GM12878 (cell line): Measurements from ENCODE around the gene SIGLEC5. TPM values are rescaled to one million over a fixed set of nuclear protein-coding genes. Genes with fewer than 3 reads are reported as not detected.

Source experiments
- polyA plus RNA-seq, 11 experiments: library from polyadenylated mRNA; depleted of rRNA in 4 of 11; unstranded in 6 of 11; stranded (reverse) in 5 of 11; fragments of >200 nt; fragmentation: Nextera tagmentation in 4 of 11; fragmentation: Illumina TruSeq in 1 of 11; extraction: Ambion mirVana in 4 of 11; extraction: Trizol in 1 of 11; gene quantifications; 1 replicate in 1 of 11; 2 replicates in 10 of 11; pipeline versions ENCODE4 v1.2.1 to v1.2.3, GENCODE V29; 2011 to 2016; ENCODE audit warnings: inconsistent platforms in 2 of 11, missing spikeins in 2 of 11, low read depth in 1 of 11
- small RNA-seq: library from RNA; depleted of rRNA; stranded (forward); fragments of <200 nt; gene quantifications from one replicate; pipeline ENCODE3, GENCODE V24; 2014
- total RNA-seq, 4 experiments: library from RNA; depleted of rRNA in 3 of 4; stranded (reverse); fragments of >200 nt in 3 of 4; fragmentation: Illumina TruSeq in 1 of 4; extraction: Trizol in 1 of 4; gene quantifications; 2 replicates each; pipeline versions ENCODE4 v1.2.1 to v1.2.3, GENCODE V29; 2013 to 2021

SIGLEC5 gene
- total and polyA plus RNA-seq, 10 of the 15 experiments (the other 5 are each of a cell fraction or from before 2014, with no cell fraction given), result 0.05 to 2.5 (median 1.4) TPM; not detected in 1

Small RNA genes lying within 50 kb of the gene (small RNA-seq; reads per million reads assigned to genes)
- not detected for gene AC018755.2

Other genes with a start within 250 kb of the SIGLEC5 start
Only the 7 nearest of the 14 such genes appear.
- 0.06 and 0.11 TPM in 2 replicates for gene SIGLEC12, start 128.6 kb downstream of the SIGLEC5 start, total RNA-seq (2014; rRNA removed)
- not detected in 2 replicates for gene SIGLEC12, start 128.6 kb downstream of the SIGLEC5 start, total RNA-seq (2014; rRNA removed; fragmentation: Illumina TruSeq; extraction: Trizol)
- 0.29 TPM in 1 of 2 replicates, not detected in the other for gene SIGLEC12, start 128.6 kb downstream of the SIGLEC5 start, total RNA-seq (2021)
- gene SIGLEC12, start 128.6 kb downstream of the SIGLEC5 start, polyA plus RNA-seq (2011; rRNA removed), result 0.03 TPM in 1 of 2 replicates, not detected in the other
- 0.09 TPM in 1 of 2 replicates, not detected in the other for gene SIGLEC12, start 128.6 kb downstream of the SIGLEC5 start, polyA plus RNA-seq (2014; fragmentation: Illumina TruSeq; extraction: Trizol)
- not detected for gene SIGLEC12, start 128.6 kb downstream of the SIGLEC5 start, polyA plus RNA-seq (2014; fragmentation: Nextera tagmentation; extraction: Ambion mirVana)
- gene SIGLEC12, start 128.6 kb downstream of the SIGLEC5 start, polyA plus RNA-seq (2014; rRNA removed), result 0.06 and 0.11 TPM in 2 replicates
- under 1 TPM in 1 of 2 experiments, not detected in 1; 0.18 TPM for gene SIGLEC12, start 128.6 kb downstream of the SIGLEC5 start, polyA plus RNA-seq (2016; fragmentation: Nextera tagmentation; extraction: Ambion mirVana)
- gene SIGLEC6, start 98.7 kb downstream of the SIGLEC5 start, total RNA-seq (2014; rRNA removed), result 0.34 and 0.54 TPM in 2 replicates
- gene SIGLEC6, start 98.7 kb downstream of the SIGLEC5 start, total RNA-seq (2014; rRNA removed; fragmentation: Illumina TruSeq; extraction: Trizol), result 0.40 and 0.64 TPM in 2 replicates
- gene SIGLEC6, start 98.7 kb downstream of the SIGLEC5 start, total RNA-seq (2021), result 0.31 and 0.45 TPM in 2 replicates
- gene SIGLEC6, start 98.7 kb downstream of the SIGLEC5 start, polyA plus RNA-seq (2011; rRNA removed), result 0.08 TPM in 1 of 2 replicates, not detected in the other
- gene SIGLEC6, start 98.7 kb downstream of the SIGLEC5 start, polyA plus RNA-seq (2014; fragmentation: Illumina TruSeq; extraction: Trizol), result 0.10 and 0.14 TPM in 2 replicates
- gene SIGLEC6, start 98.7 kb downstream of the SIGLEC5 start, polyA plus RNA-seq (2014; fragmentation: Nextera tagmentation; extraction: Ambion mirVana), result under 1 TPM in 1 of 2 experiments, not detected in 1; 0.13 TPM
- gene SIGLEC6, start 98.7 kb downstream of the SIGLEC5 start, polyA plus RNA-seq (2014; rRNA removed), result 0.31 and 0.38 TPM in 2 replicates
- under 1 TPM in 1 of 2 experiments, not detected in 1; 0.23 TPM for gene SIGLEC6, start 98.7 kb downstream of the SIGLEC5 start, polyA plus RNA-seq (2016; fragmentation: Nextera tagmentation; extraction: Ambion mirVana)
- gene ZNF175, start 59.1 kb downstream of the SIGLEC5 start, total RNA-seq (2014; rRNA removed), result 3.3 and 4.0 TPM in 2 replicates
- gene ZNF175, start 59.1 kb downstream of the SIGLEC5 start, total RNA-seq (2014; rRNA removed; fragmentation: Illumina TruSeq; extraction: Trizol), result 7.0 and 7.1 TPM in 2 replicates
- 12.0 and 12.8 TPM in 2 replicates for gene ZNF175, start 59.1 kb downstream of the SIGLEC5 start, total RNA-seq (2021)
- gene ZNF175, start 59.1 kb downstream of the SIGLEC5 start, polyA plus RNA-seq (2011; rRNA removed), result 9.0 and 12.9 TPM in 2 replicates
- 9.9 and 10.4 TPM in 2 replicates for gene ZNF175, start 59.1 kb downstream of the SIGLEC5 start, polyA plus RNA-seq (2014; fragmentation: Illumina TruSeq; extraction: Trizol)
- gene ZNF175, start 59.1 kb downstream of the SIGLEC5 start, polyA plus RNA-seq (2014; fragmentation: Nextera tagmentation; extraction: Ambion mirVana), result 1 to 10 TPM; 1.5 to 1.8 TPM
- gene ZNF175, start 59.1 kb downstream of the SIGLEC5 start, polyA plus RNA-seq (2014; rRNA removed), result 4.8 TPM in 2 replicates
- 1 to 10 TPM; 1.9 to 2.1 TPM for gene ZNF175, start 59.1 kb downstream of the SIGLEC5 start, polyA plus RNA-seq (2016; fragmentation: Nextera tagmentation; extraction: Ambion mirVana)
- gene SIGLEC14, start 16.4 kb upstream of the SIGLEC5 start, total RNA-seq (2014; rRNA removed), result 4.4 and 6.7 TPM in 2 replicates
- gene SIGLEC14, start 16.4 kb upstream of the SIGLEC5 start, total RNA-seq (2014; rRNA removed; fragmentation: Illumina TruSeq; extraction: Trizol), result 2.9 and 3.2 TPM in 2 replicates
- gene SIGLEC14, start 16.4 kb upstream of the SIGLEC5 start, total RNA-seq (2021), result 6.2 and 6.8 TPM in 2 replicates
- 0.72 and 1.6 TPM in 2 replicates for gene SIGLEC14, start 16.4 kb upstream of the SIGLEC5 start, polyA plus RNA-seq (2011; rRNA removed)
- gene SIGLEC14, start 16.4 kb upstream of the SIGLEC5 start, polyA plus RNA-seq (2014; fragmentation: Illumina TruSeq; extraction: Trizol), result 4.8 and 5.0 TPM in 2 replicates
- gene SIGLEC14, start 16.4 kb upstream of the SIGLEC5 start, polyA plus RNA-seq (2014; fragmentation: Nextera tagmentation; extraction: Ambion mirVana), result under 1 TPM; 0.57 to 0.82 TPM
- 4.4 and 4.6 TPM in 2 replicates for gene SIGLEC14, start 16.4 kb upstream of the SIGLEC5 start, polyA plus RNA-seq (2014; rRNA removed)
- gene SIGLEC14, start 16.4 kb upstream of the SIGLEC5 start, polyA plus RNA-seq (2016; fragmentation: Nextera tagmentation; extraction: Ambion mirVana), result 1 to 10 TPM; 7.1 to 8.4 TPM
- gene SPACA6, start 62.9 kb upstream of the SIGLEC5 start, total RNA-seq (2014; rRNA removed), result 4.6 and 4.8 TPM in 2 replicates
- 0.78 and 1.1 TPM in 2 replicates for gene SPACA6, start 62.9 kb upstream of the SIGLEC5 start, total RNA-seq (2014; rRNA removed; fragmentation: Illumina TruSeq; extraction: Trizol)
- 2.2 and 3.2 TPM in 2 replicates for gene SPACA6, start 62.9 kb upstream of the SIGLEC5 start, total RNA-seq (2021)
- 0.27 and 0.87 TPM in 2 replicates for gene SPACA6, start 62.9 kb upstream of the SIGLEC5 start, polyA plus RNA-seq (2011; rRNA removed)
- 0.31 and 1.1 TPM in 2 replicates for gene SPACA6, start 62.9 kb upstream of the SIGLEC5 start, polyA plus RNA-seq (2014; fragmentation: Illumina TruSeq; extraction: Trizol)
- 1 to 10 TPM; 1.2 to 1.3 TPM for gene SPACA6, start 62.9 kb upstream of the SIGLEC5 start, polyA plus RNA-seq (2014; fragmentation: Nextera tagmentation; extraction: Ambion mirVana)
- gene SPACA6, start 62.9 kb upstream of the SIGLEC5 start, polyA plus RNA-seq (2014; rRNA removed), result 4.2 and 4.7 TPM in 2 replicates
- 1 to 10 TPM; 3.0 to 6.5 TPM for gene SPACA6, start 62.9 kb upstream of the SIGLEC5 start, polyA plus RNA-seq (2016; fragmentation: Nextera tagmentation; extraction: Ambion mirVana)
- gene HAS1, start 93.6 kb upstream of the SIGLEC5 start, total RNA-seq (2014; rRNA removed), result not detected in 2 replicates
- gene HAS1, start 93.6 kb upstream of the SIGLEC5 start, total RNA-seq (2014; rRNA removed; fragmentation: Illumina TruSeq; extraction: Trizol), result not detected in 2 replicates
- not detected in 2 replicates for gene HAS1, start 93.6 kb upstream of the SIGLEC5 start, total RNA-seq (2021)
- gene HAS1, start 93.6 kb upstream of the SIGLEC5 start, polyA plus RNA-seq (2011; rRNA removed), result not detected in 2 replicates
- gene HAS1, start 93.6 kb upstream of the SIGLEC5 start, polyA plus RNA-seq (2014; fragmentation: Illumina TruSeq; extraction: Trizol), result not detected in 2 replicates
- not detected for gene HAS1, start 93.6 kb upstream of the SIGLEC5 start, polyA plus RNA-seq (2014; fragmentation: Nextera tagmentation; extraction: Ambion mirVana)
- gene HAS1, start 93.6 kb upstream of the SIGLEC5 start, polyA plus RNA-seq (2014; rRNA removed), result not detected in 2 replicates
- not detected for gene HAS1, start 93.6 kb upstream of the SIGLEC5 start, polyA plus RNA-seq (2016; fragmentation: Nextera tagmentation; extraction: Ambion mirVana)
- not detected in 2 replicates for gene FPR1, start 121.5 kb upstream of the SIGLEC5 start, total RNA-seq (2014; rRNA removed)
- gene FPR1, start 121.5 kb upstream of the SIGLEC5 start, total RNA-seq (2014; rRNA removed; fragmentation: Illumina TruSeq; extraction: Trizol), result not detected in 2 replicates
- gene FPR1, start 121.5 kb upstream of the SIGLEC5 start, total RNA-seq (2021), result not detected in 2 replicates
- not detected in 2 replicates for gene FPR1, start 121.5 kb upstream of the SIGLEC5 start, polyA plus RNA-seq (2011; rRNA removed)
- not detected in 2 replicates for gene FPR1, start 121.5 kb upstream of the SIGLEC5 start, polyA plus RNA-seq (2014; fragmentation: Illumina TruSeq; extraction: Trizol)
- gene FPR1, start 121.5 kb upstream of the SIGLEC5 start, polyA plus RNA-seq (2014; fragmentation: Nextera tagmentation; extraction: Ambion mirVana), result not detected
- not detected in 2 replicates for gene FPR1, start 121.5 kb upstream of the SIGLEC5 start, polyA plus RNA-seq (2014; rRNA removed)
- gene FPR1, start 121.5 kb upstream of the SIGLEC5 start, polyA plus RNA-seq (2016; fragmentation: Nextera tagmentation; extraction: Ambion mirVana), result not detected